KMS-11 (cell line): ENCODE results near the gene APBA1.

Experiments
- H2AFZ ChIP-seq: fragments of 200-600 bp; sonication (generic); 2 replicates; pipeline ENCODE4 v1.6.1; 2016; ENCODE audit warnings: antibody characterized with exemption, mixed run types, low read depth
- H3K27ac ChIP-seq: fragments of 200-600 bp; sonication (generic); 2 replicates; pipeline ENCODE4 v1.6.1; 2016; ENCODE audit warnings: mild to moderate bottlenecking, mixed run types
- H3K27me3 ChIP-seq: fragments of 200-600 bp; sonication (generic); 2 replicates; pipeline ENCODE4 v1.6.1; 2017; ENCODE audit warnings: mild to moderate bottlenecking, low read depth, mixed run types, moderate library complexity; ENCODE audit not compliant: insufficient read depth
- H3K36me3 ChIP-seq: fragments of 200-600 bp; sonication (generic); 2 replicates; pipeline ENCODE4 v1.6.1; 2017; ENCODE audit warnings: mild to moderate bottlenecking, mixed run types; ENCODE audit not compliant: insufficient read depth
- H3K4me1 ChIP-seq: fragments of 200-600 bp; sonication (generic); 2 replicates; pipeline ENCODE4 v1.6.1; 2016; ENCODE audit warnings: mild to moderate bottlenecking, low read depth, mixed run types; ENCODE audit not compliant: poor library complexity, severe bottlenecking
- H3K4me2 ChIP-seq: fragments of 200-600 bp; sonication (generic); 2 replicates; pipeline ENCODE4 v1.7.0; 2016; ENCODE audit warnings: mild to moderate bottlenecking, mixed run types
- H3K4me3 ChIP-seq: fragments of 200-600 bp; sonication (generic); IDR thresholded peaks from 2 replicates; pipeline ENCODE4 v1.6.1; 2017; ENCODE audit warnings: low read depth, low read length, mixed read lengths; ENCODE audit not compliant: insufficient read depth
- H3K79me2 ChIP-seq: fragments of 200-600 bp; sonication (generic); 2 replicates; pipeline ENCODE4 v1.6.1; 2016; ENCODE audit warnings: low read depth, mixed run types; ENCODE audit not compliant: insufficient read depth
- H3K9ac ChIP-seq: fragments of 200-600 bp; sonication (generic); 2 replicates; pipeline ENCODE4 v1.6.1; 2016; ENCODE audit warnings: mild to moderate bottlenecking, mixed run types
- H4K20me1 ChIP-seq: fragments of 200-600 bp; sonication (generic); 2 replicates; pipeline ENCODE4 v1.6.1; 2016; ENCODE audit warnings: mild to moderate bottlenecking, mixed run types; ENCODE audit not compliant: insufficient read depth
- CTCF ChIP-seq: fragments of 200-600 bp; sonication (generic); conservative IDR thresholded peaks from 2 replicates; pipeline ENCODE4 v1.6.1; 2017; ENCODE audit warnings: low read depth, mild to moderate bottlenecking, antibody characterized with exemption, low read length, moderate library complexity, mixed read lengths

Gene APBA1

GRCh38 chr9:69425136-69425801 lies 246.9 kb downstream of the APBA1 start:
- Histone ChIP-seq H4K20me1 (no peaks in the 10 kb centered on the region), H3K27me3 (no peaks in the 10 kb centered on the region), H3K36me3 (no peaks in the 10 kb centered on the region), H3K4me3 (no peak overlapping the region), H3K27ac (no peak overlapping the region), H3K9ac (no peak overlapping the region), H2AFZ (no peak overlapping the region), H3K4me2 (no peak overlapping the region), H3K79me2 (no peaks in the 10 kb centered on the region), H3K4me1 (no peaks in the 10 kb centered on the region)
- TF ChIP-seq CTCF: no peak

- Histone ChIP-seq H3K4me1 (no peaks in the 10 kb centered on the region), H3K79me2 (no peaks in the 10 kb centered on the region), H4K20me1 (no peaks in the 10 kb centered on the region), H3K27me3 (no peaks in the 10 kb centered on the region), H3K27ac (no peak overlapping the region), H3K4me2 (no peak overlapping the region), H3K9ac (no peak overlapping the region), H2AFZ (no peak overlapping the region), H3K36me3 (no peaks in the 10 kb centered on the region), H3K4me3 (no peak overlapping the region)
- peak; percentile 94 for TF ChIP-seq CTCF
Measured at GRCh38 chr9:69421908-69422801, 250.0 kb downstream of the APBA1 start.

GRCh38 chr9:69420611-69421270 lies 251.4 kb downstream of the APBA1 start:
- H3K4me1 ChIP-seq: no peaks in the 10 kb centered on the region
- no peak for TF ChIP-seq CTCF
- H4K20me1 ChIP-seq: no peaks in the 10 kb centered on the region
- no peaks in the 10 kb centered on the region for H3K36me3 ChIP-seq
- no peak overlapping the region for H3K9ac ChIP-seq
- H3K27ac ChIP-seq: no peak overlapping the region
- no peak overlapping the region for H3K4me2 ChIP-seq
- H3K27me3 ChIP-seq: no peaks in the 10 kb centered on the region
- H3K79me2 ChIP-seq: no peaks in the 10 kb centered on the region
- no peak overlapping the region for H2AFZ ChIP-seq
- no peak overlapping the region for H3K4me3 ChIP-seq

GRCh38 chr9:69412741-69413150 lies 259.4 kb downstream of the APBA1 start:
- no peaks in the 10 kb centered on the region for H3K36me3 ChIP-seq
- H2AFZ ChIP-seq: no peak overlapping the region
- H3K27me3 ChIP-seq: no peaks in the 10 kb centered on the region
- H3K27ac ChIP-seq: no peak overlapping the region
- no peak overlapping the region for H3K9ac ChIP-seq
- H3K79me2 ChIP-seq: no peaks in the 10 kb centered on the region
- H3K4me1 ChIP-seq: no peaks in the 10 kb centered on the region
- no peak overlapping the region for H3K4me3 ChIP-seq
- TF ChIP-seq CTCF: no peak
- no peaks in the 10 kb centered on the region for H4K20me1 ChIP-seq
- no peak overlapping the region for H3K4me2 ChIP-seq
